ENCODE results near the gene LZTFL1. TPM values are rescaled to one million over a fixed set of nuclear protein-coding genes. Genes with fewer than 3 reads are reported as not detected.

Gene LZTFL1
- total and polyA plus RNA-seq, 2 experiments from 2014 or later = 6.3 to 13.9 TPM

DNA sequence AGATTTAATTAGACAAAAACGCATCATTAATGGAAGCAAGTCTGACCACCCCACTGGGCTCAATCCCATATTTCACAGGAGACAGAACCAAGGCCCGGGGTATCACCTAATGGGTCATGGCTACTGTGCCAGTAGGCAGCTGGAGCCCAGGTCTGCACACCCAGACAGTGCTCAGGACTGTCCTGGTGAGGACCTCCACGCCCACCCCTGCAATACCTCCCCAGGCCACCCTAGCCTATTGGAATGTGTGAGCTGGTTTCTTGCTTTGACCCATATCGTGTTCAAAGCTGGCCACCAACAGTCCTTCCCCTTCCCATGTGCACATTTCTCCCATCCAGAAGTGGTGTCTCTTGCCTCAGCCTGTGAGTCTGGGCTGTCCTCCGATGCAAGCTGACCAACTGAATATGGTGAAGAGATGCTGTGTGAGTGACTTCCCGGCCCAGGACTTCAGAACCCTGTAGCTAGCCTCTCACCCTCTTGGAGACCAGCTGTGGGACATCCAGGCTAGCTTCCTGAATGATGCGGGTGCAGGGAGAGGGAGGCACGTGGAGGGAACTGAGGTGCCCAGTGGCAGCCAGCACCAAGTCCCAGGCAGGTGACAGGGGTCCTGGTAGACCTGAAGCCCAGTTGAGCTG, 64.7 kb downstream of the LZTFL1 start:
- H3K4me3 Mint-ChIP-seq = no peak overlapping the region

More for the DNA sequence above, 64.7 kb downstream of the LZTFL1 start:
- Histone ChIP-seq H3F3A (replicated peaks; ENCODE audit: low read depth) (no peaks in the 10 kb centered on the region), H3K9me2 (ENCODE audit: insufficient read depth) (0 out of 2 replicates have a peak, but pooled peaks cover 11% of the 10 kb centered on the region), H3K4me3 (no peak overlapping the region), H3K27ac (ENCODE audit: low read depth) (no peak overlapping the region), H3K79me2 (replicated peaks; ENCODE audit: insufficient read depth) (no peaks in the 10 kb centered on the region), H3K4me2 (no peak overlapping the region), H4K20me1 (replicated peaks; ENCODE audit: insufficient read depth) (no peaks in the 10 kb centered on the region), H3K36me3 (ENCODE audit: insufficient read depth) (no peaks in the 10 kb centered on the region), H3K27me3 (ENCODE audit: insufficient read depth) (no peaks in the 10 kb centered on the region), H2AFZ (no peak overlapping the region), H3K4me1 (ENCODE audit: insufficient read depth) (peaks cover 6% of the 10 kb centered on the region)
- Mint-ChIP-seq H3K27ac (no peak overlapping the region), H3K4me1 (peaks cover 12% of the 10 kb centered on the region), H3K36me3 (ENCODE audit: low read depth) (no peaks in the 10 kb centered on the region), H3K9me3 (no peaks in the 10 kb centered on the region), H3K27me3 (ENCODE audit: insufficient read depth, low read depth, poor library complexity) (peaks cover 6% of the 10 kb centered on the region)
- ATAC-seq (no peak), DNase-seq (ENCODE audit: low spot score) (no peak)
- TF ChIP-seq, protein P1, sequence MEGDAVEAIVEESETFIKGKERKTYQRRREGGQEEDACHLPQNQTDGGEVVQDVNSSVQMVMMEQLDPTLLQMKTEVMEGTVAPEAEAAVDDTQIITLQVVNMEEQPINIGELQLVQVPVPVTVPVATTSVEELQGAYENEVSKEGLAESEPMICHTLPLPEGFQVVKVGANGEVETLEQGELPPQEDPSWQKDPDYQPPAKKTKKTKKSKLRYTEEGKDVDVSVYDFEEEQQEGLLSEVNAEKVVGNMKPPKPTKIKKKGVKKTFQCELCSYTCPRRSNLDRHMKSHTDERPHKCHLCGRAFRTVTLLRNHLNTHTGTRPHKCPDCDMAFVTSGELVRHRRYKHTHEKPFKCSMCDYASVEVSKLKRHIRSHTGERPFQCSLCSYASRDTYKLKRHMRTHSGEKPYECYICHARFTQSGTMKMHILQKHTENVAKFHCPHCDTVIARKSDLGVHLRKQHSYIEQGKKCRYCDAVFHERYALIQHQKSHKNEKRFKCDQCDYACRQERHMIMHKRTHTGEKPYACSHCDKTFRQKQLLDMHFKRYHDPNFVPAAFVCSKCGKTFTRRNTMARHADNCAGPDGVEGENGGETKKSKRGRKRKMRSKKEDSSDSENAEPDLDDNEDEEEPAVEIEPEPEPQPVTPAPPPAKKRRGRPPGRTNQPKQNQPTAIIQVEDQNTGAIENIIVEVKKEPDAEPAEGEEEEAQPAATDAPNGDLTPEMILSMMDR (conservative IDR thresholded peaks at IDR 0.05; ENCODE audit: low read depth in 2 of 2) = no peak
- TF ChIP-seq, protein P2, sequence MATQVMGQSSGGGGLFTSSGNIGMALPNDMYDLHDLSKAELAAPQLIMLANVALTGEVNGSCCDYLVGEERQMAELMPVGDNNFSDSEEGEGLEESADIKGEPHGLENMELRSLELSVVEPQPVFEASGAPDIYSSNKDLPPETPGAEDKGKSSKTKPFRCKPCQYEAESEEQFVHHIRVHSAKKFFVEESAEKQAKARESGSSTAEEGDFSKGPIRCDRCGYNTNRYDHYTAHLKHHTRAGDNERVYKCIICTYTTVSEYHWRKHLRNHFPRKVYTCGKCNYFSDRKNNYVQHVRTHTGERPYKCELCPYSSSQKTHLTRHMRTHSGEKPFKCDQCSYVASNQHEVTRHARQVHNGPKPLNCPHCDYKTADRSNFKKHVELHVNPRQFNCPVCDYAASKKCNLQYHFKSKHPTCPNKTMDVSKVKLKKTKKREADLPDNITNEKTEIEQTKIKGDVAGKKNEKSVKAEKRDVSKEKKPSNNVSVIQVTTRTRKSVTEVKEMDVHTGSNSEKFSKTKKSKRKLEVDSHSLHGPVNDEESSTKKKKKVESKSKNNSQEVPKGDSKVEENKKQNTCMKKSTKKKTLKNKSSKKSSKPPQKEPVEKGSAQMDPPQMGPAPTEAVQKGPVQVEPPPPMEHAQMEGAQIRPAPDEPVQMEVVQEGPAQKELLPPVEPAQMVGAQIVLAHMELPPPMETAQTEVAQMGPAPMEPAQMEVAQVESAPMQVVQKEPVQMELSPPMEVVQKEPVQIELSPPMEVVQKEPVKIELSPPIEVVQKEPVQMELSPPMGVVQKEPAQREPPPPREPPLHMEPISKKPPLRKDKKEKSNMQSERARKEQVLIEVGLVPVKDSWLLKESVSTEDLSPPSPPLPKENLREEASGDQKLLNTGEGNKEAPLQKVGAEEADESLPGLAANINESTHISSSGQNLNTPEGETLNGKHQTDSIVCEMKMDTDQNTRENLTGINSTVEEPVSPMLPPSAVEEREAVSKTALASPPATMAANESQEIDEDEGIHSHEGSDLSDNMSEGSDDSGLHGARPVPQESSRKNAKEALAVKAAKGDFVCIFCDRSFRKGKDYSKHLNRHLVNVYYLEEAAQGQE (IDR thresholded peaks at IDR 0.05; ENCODE audit: unreplicated experiment) = no peak
- TF ChIP-seq EZH2 (IDR thresholded peaks at IDR 0.05; ENCODE audit: low read depth, unreplicated experiment) = no peak
- no peak for TF ChIP-seq NANOG (IDR thresholded peaks at IDR 0.05; ENCODE audit: borderline replicate concordance)
- TF ChIP-seq, protein P3, sequence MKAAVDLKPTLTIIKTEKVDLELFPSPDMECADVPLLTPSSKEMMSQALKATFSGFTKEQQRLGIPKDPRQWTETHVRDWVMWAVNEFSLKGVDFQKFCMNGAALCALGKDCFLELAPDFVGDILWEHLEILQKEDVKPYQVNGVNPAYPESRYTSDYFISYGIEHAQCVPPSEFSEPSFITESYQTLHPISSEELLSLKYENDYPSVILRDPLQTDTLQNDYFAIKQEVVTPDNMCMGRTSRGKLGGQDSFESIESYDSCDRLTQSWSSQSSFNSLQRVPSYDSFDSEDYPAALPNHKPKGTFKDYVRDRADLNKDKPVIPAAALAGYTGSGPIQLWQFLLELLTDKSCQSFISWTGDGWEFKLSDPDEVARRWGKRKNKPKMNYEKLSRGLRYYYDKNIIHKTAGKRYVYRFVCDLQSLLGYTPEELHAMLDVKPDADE (IDR thresholded peaks at IDR 0.05) = no peak
- no peak for TF ChIP-seq JUNB (IDR thresholded peaks at IDR 0.05; ENCODE audit: unreplicated experiment)
- no peak for TF ChIP-seq ZNF114 (CRISPR knock-in tag; IDR thresholded peaks at IDR 0.05)
- no peak for TF ChIP-seq POLR2AphosphoS5 (IDR thresholded peaks at IDR 0.05; ENCODE audit: low read depth)
- TF ChIP-seq ZNF331 (CRISPR knock-in tag; IDR thresholded peaks at IDR 0.05; ENCODE audit: low read depth) = no peak
- no peak for TF ChIP-seq EZH2phosphoT487 (IDR thresholded peaks at IDR 0.05; ENCODE audit: unreplicated experiment)
- TF ChIP-seq STAT1 (IDR thresholded peaks at IDR 0.05; ENCODE audit: unreplicated experiment) = no peak
- no peak for TF ChIP-seq CREB1 (CRISPR knock-in tag; IDR thresholded peaks at IDR 0.05; ENCODE audit: low read depth)
- TF ChIP-seq, protein P4, sequence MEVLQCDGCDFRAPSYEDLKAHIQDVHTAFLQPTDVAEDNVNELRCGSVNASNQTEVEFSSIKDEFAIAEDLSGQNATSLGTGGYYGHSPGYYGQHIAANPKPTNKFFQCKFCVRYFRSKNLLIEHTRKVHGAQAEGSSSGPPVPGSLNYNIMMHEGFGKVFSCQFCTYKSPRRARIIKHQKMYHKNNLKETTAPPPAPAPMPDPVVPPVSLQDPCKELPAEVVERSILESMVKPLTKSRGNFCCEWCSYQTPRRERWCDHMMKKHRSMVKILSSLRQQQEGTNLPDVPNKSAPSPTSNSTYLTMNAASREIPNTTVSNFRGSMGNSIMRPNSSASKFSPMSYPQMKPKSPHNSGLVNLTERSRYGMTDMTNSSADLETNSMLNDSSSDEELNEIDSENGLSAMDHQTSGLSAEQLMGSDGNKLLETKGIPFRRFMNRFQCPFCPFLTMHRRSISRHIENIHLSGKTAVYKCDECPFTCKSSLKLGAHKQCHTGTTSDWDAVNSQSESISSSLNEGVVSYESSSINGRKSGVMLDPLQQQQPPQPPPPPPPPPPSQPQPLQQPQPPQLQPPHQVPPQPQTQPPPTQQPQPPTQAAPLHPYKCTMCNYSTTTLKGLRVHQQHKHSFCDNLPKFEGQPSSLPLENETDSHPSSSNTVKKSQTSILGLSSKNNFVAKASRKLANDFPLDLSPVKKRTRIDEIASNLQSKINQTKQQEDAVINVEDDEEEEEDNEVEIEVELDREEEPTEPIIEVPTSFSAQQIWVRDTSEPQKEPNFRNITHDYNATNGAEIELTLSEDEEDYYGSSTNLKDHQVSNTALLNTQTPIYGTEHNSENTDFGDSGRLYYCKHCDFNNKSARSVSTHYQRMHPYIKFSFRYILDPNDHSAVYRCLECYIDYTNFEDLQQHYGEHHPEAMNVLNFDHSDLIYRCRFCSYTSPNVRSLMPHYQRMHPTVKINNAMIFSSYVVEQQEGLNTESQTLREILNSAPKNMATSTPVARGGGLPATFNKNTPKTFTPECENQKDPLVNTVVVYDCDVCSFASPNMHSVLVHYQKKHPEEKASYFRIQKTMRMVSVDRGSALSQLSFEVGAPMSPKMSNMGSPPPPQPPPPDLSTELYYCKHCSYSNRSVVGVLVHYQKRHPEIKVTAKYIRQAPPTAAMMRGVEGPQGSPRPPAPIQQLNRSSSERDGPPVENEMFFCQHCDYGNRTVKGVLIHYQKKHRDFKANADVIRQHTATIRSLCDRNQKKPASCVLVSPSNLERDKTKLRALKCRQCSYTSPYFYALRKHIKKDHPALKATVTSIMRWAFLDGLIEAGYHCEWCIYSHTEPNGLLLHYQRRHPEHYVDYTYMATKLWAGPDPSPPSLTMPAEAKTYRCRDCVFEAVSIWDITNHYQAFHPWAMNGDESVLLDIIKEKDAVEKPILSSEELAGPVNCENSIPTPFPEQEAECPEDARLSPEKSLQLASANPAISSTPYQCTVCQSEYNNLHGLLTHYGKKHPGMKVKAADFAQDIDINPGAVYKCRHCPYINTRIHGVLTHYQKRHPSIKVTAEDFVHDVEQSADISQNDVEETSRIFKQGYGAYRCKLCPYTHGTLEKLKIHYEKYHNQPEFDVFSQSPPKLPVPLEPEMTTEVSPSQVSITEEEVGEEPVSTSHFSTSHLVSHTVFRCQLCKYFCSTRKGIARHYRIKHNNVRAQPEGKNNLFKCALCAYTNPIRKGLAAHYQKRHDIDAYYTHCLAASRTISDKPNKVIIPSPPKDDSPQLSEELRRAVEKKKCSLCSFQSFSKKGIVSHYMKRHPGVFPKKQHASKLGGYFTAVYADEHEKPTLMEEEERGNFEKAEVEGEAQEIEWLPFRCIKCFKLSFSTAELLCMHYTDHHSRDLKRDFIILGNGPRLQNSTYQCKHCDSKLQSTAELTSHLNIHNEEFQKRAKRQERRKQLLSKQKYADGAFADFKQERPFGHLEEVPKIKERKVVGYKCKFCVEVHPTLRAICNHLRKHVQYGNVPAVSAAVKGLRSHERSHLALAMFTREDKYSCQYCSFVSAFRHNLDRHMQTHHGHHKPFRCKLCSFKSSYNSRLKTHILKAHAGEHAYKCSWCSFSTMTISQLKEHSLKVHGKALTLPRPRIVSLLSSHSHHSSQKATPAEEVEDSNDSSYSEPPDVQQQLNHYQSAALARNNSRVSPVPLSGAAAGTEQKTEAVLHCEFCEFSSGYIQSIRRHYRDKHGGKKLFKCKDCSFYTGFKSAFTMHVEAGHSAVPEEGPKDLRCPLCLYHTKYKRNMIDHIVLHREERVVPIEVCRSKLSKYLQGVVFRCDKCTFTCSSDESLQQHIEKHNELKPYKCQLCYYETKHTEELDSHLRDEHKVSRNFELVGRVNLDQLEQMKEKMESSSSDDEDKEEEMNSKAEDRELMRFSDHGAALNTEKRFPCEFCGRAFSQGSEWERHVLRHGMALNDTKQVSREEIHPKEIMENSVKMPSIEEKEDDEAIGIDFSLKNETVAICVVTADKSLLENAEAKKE (CRISPR knock-in tag; IDR thresholded peaks at IDR 0.05) = no peak

Measured in GM23338 (cell line).